ENCODE results near the gene LPCAT2.

LPCAT2 gene, protein sequence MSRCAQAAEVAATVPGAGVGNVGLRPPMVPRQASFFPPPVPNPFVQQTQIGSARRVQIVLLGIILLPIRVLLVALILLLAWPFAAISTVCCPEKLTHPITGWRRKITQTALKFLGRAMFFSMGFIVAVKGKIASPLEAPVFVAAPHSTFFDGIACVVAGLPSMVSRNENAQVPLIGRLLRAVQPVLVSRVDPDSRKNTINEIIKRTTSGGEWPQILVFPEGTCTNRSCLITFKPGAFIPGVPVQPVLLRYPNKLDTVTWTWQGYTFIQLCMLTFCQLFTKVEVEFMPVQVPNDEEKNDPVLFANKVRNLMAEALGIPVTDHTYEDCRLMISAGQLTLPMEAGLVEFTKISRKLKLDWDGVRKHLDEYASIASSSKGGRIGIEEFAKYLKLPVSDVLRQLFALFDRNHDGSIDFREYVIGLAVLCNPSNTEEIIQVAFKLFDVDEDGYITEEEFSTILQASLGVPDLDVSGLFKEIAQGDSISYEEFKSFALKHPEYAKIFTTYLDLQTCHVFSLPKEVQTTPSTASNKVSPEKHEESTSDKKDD

GRCh38 chr16:55508941-55509931 lies at the start of gene LPCAT2:
TSS of gene LPCAT2 (plus strand) at chr16:55509072. CDS start at chr16:55509182, 110 bp downstream.
- peak; percentile 34 to 55 for DNase-seq (ENCODE audit: low read depth in 2 of 2)

DNA sequence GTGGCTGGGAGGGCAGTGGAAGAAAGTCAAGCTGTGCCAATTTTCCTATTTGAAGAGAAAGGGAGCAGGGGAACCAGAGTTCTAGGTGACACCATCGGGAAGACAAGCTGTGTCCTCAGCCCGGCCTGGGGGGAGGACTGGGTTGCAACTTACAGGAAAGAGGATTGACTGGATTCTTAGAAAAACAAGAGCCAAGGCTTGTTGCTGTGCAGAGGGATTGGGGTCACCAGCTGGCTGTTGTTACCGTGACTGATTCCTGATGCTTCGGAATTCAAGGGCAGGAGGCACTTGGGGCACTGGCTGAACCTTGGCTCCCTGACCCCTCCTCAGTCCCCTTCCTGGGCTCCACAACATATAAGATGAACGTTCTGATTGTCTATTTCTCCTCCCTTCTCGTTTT lies 46.6 kb upstream of the LPCAT2 start:
- no peak for DNase-seq (ENCODE audit: low read depth in 2 of 2)

- DNase-seq (ENCODE audit: low read depth in 2 of 2) = no peak
These were observed 44.5 kb upstream of the LPCAT2 start for GRCh38 chr16:55464375-55464774.

DNA sequence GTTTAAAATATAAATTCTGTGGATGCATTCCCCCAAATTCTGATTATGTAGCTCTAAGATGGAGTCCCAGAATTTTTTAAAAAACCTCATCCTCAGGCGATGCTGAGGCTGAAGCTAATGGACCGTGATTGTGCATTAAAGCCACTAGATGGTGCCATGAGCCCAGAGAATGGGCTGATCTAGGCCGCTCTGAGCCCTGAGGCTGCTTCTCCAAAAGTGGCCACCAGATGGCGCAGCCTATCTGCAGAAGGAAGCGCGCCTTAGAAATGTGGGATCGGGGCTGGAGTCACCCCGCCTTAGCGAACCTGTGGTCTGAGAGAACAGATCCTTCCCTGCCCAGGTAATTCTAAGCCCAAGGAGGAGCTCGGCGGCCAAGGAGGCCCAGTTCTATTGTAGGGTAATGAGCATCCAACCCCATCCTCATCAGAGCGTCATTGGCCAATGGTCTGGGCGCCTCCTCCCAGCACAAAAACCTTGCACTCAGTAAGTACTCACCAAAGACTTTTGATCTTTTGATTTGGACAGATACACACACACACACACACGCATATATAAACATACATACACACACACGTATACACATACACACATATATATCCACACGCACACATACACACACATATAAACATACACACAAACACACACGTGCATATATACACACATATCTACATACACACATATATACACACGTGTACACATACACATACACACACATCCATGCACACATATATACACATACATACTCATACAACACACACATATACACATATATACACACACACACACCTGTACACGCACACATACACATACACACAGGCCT lies 43.6 kb upstream of the LPCAT2 start:
- peak; percentile 76 to 89 for DNase-seq (ENCODE audit: low read depth in 2 of 2)

DNA sequence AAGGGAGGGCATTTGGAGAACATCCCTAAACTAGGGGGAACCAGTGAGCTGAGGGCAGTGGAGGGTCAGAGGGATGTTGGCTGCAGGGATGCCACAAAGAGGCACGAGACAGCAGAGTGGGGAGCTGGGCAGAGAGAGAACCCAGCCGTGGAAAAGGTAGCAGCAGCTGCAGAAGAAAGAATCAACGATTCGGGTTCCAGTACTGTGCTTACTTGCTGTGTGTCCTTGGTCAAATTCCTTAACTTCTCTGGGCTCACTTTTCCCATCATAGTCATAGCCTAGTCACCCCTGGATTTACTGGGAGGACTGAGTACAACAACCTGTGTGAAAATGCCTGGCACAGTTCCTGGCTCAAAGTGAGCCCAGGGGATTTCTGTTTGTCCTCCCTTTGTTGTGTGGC lies 42.7 kb upstream of the LPCAT2 start:
- no peak for DNase-seq (ENCODE audit: low read depth in 2 of 2)

DNA sequence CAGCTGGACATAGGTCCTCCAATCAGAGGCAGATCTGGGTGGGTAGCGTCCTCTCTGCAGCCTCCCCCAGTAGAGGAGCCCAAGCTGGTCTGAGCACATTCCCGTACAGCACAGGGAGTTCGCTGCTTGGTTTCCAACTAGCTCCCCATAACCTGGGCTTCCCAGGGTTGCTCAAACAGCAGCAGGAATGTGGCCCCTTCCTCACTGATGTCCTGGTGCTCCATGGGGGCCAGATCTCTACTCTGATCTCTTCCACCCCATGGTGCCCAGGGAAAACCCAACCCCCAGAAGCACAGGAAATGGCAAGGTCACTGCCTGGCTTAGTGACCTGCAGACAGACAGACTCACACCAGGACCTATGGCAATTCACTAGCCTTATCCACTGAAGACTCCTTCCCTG lies 41.0 kb upstream of the LPCAT2 start:
- DNase-seq (ENCODE audit: low read depth in 2 of 2) = no peak

GRCh38 chr16:55468352-55468990 lies 40.4 kb upstream of the LPCAT2 start:
- no peak for DNase-seq (ENCODE audit: low read depth in 2 of 2)

DNA sequence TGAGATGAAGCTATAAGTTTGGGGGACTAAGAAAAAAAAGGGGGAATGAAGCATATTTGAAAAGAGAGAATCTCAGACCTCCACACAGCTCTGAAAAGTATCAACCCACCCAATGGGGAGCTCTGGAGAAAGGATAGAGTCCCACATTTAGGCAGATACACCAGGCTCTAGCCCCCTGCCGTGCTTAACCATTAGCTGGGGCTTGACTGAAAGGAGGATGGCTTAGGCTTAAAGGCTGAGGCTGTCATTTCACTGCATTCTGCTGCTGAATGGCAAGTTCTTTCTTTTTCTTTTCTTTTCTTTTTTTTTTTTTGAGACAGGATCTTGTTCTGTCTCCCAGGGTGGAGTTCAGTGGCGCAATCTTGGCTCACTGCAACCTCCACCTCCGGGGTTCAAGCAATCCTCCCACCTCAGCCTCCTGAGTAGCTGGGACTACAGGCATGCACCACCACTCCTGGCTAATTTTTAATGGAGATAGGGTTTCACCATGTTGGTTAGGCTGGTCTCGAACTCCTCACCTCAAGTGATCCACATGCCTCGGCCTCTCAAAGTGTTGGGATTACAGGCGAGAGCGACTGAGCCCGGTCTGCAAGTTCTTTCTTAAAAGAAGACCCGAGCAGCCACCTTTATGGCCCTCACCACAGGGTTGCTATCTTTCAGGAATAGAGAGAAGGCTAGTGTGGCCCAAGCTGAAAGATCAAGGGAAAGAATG lies 38.9 kb upstream of the LPCAT2 start:
- no peak for DNase-seq (ENCODE audit: low read depth in 2 of 2)

DNA sequence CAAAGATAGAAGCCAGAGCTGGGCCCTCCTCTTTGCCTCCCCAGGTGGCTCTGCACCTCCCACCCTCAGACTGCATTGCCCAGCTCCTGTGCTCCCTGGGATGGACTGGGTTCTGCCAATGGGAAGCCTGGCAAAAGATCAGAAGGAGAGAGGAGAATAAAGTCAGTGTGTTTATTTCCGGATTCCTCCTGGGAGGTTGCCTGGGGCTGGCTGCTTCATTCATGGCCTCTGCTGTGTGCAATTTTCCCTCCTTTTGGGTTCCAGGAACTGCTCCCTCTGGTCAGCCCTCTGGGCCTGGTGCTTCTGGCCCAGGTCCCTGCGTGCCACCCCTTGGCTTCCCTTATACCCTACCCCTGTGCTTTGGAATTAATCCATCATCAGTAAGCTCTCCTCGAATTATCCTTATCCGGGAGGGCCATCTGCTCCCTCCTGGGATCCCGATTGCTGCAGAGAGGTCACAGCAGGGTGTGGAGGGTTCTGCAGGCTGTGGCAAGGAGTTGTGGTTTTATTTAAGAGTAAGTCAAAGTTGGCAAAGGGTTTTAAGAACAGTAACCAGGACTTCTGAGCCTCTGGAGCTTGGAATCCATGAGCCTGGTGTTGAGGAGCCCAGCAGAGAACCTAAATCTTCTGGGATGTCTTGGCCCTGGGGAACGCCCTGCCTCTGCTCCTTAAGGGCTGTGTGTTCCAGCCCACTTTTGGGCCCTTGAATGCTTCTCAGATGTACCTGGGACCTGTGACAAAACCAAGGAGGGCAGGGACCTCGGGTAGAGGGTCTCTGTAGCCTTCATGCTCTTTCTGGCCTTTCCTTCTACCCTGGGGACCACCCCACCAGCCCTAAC lies 38.1 kb upstream of the LPCAT2 start:
- DNase-seq (ENCODE audit: low read depth in 2 of 2) = no peak

DNA sequence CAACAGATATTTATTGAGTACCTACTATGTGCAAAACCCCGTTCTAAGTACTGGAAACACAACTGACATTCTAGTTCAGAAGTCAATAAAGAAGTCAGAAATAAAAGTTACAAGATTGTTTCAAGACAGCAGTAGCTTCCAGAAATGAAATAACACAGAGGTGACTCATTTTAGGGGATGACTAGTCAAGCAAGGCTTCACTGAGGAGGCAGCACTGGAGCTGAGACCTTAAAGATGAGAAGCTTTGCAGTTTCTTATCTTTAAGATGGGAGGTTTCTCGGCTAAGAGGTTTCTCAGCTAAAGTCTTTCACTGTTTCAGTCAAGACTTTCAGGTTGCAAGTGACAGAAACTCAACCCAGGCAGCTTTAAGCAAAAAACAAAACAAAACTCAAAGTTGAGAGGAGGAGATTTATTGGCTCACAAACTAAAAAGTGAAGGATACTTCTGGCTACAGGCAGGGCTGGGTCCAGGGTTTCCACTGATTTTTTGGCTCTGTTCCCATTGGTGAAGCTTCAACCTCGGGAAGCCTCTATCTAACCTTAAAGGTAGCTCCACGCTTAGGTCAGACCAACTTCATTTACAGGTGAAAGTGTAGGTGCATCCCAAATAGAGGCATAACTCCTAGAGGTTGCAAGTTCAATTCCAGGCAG lies 37.3 kb upstream of the LPCAT2 start:
- DNase-seq (ENCODE audit: low read depth in 2 of 2) = peak in 1 of 2 donors; percentile 13

GRCh38 chr16:55473587-55473986 lies 35.3 kb upstream of the LPCAT2 start:
- no peak for DNase-seq (ENCODE audit: low read depth in 2 of 2)

- no peak for DNase-seq (ENCODE audit: low read depth in 2 of 2)
These were observed 34.1 kb upstream of the LPCAT2 start for GRCh38 chr16:55474821-55475220.

DNA sequence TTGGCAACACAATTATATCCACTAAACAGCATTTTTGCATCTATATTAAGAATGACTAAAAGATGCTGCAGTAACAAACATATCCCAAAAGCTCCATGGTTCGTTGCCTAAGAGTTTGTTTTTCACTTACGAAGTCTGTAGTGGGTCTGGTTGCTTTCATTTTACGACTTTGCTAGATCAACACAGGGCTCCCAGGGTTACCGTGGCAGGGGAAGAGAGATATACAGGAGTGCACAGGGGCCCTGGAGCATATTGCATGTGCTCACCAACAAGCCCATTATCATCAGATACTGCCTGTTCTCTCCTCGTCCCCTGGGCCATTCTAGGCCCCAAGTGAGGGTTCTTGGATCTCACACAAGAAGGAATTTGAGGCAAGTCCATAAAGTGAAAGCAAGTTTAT lies 33.0 kb upstream of the LPCAT2 start:
- no peak for DNase-seq (ENCODE audit: low read depth in 2 of 2)

GRCh38 chr16:55476625-55477533 lies 32.0 kb upstream of the LPCAT2 start:
- no peak for DNase-seq (ENCODE audit: low read depth in 2 of 2)

GRCh38 chr16:55477736-55478135 lies 31.1 kb upstream of the LPCAT2 start:
- DNase-seq (ENCODE audit: low read depth in 2 of 2) = no peak

- DNase-seq (ENCODE audit: low read depth in 2 of 2) = no peak
These were observed 29.9 kb upstream of the LPCAT2 start, which contains the start of gene MMP2 for GRCh38 chr16:55478827-55479429. TSS of gene MMP2 (plus strand) at chr16:55479198. CDS start at chr16:55479480, 282 bp downstream.

DNA sequence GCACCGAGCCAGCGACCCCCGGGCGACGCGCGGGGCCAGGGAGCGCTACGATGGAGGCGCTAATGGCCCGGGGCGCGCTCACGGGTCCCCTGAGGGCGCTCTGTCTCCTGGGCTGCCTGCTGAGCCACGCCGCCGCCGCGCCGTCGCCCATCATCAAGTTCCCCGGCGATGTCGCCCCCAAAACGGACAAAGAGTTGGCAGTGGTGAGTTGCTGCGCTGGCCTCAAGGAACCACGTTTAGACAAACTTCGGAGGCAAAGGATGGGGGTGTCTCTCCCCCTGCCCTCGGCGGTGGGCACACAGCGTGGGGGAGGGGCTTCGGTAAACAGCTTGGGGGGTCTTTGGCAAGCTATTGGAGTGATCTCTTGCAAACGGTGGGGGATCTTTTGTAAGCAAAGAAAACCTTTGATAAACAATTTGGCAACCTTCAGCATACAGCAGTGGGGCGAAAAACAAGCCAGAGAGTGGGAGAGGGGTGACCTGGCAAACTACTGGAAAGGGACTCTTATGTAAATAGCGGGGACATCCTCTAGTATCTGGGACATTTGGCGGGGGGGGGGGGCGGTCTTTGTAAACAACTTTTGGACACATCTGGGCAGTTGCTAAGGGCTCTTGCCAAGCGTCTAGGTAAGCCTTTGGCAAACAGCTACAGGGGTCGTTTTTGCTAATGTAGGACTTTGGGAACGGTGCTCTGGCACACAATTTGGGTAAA lies 29.3 kb upstream of the LPCAT2 start:
- DNase-seq (ENCODE audit: low read depth in 2 of 2) = no peak
